Panc1 (cell line): ENCODE measurements around the gene PUSL1. TPM values are rescaled to one million over a fixed set of nuclear protein-coding genes. Genes with fewer than 3 reads are reported as not detected.

ENCODE experiments used
- ATAC-seq: fragments of 200-7000 bp; cut with Tn5 transposase; 2 replicates; pipeline ENCODE4 v1.9.1; 2020; ENCODE audit warnings: mild to moderate bottlenecking, moderate library complexity
- BruUV-seq: library from RNA; stranded (reverse); fragments of 400-500 nt; replicated peaks from 2 replicates; lab custom pipeline; 2021; lab: Mats Ljungman, UMichigan
- CTCF ChIA-PET: fragments of 300-600 bp; sonication (Branson Sonifier 250); formaldehyde crosslinking; loops from one replicate; lab custom pipeline; 2022; ENCODE audit warnings: antibody characterized with exemption; lab: Charles Lee
- POLR2A ChIA-PET: fragments of 300-600 bp; sonication (Branson Sonifier 250); formaldehyde crosslinking; loops from one replicate; lab custom pipeline; 2022; ENCODE audit warnings: antibody characterized with exemption; lab: Charles Lee
- DNase-seq: peaks from one replicate; pipeline ENCODE4 v3.0.0-alpha.2; 2010; ENCODE audit warnings: low read depth, low spot score
- H3K27ac ChIP-seq: 2 replicates; pipeline ENCODE4 v1.5.1; 2011; ENCODE audit warnings: mild to moderate bottlenecking, low read length, inconsistent platforms
- H3K27me3 ChIP-seq: fragments of 200-500 bp; sonication (Bioruptor generic); 2 replicates; pipeline ENCODE4 v1.6.0; 2014; ENCODE audit warnings: low read length, inconsistent platforms; ENCODE audit not compliant: control insufficient read depth, insufficient read depth
- H3K36me3 ChIP-seq: fragments of 200-500 bp; sonication (Bioruptor generic); 2 replicates; pipeline ENCODE4 v1.5.1; 2014; ENCODE audit warnings: inconsistent platforms, mild to moderate bottlenecking, low read length, moderate library complexity; ENCODE audit not compliant: control insufficient read depth, insufficient read depth
- H3K4me1 ChIP-seq: 2 replicates; pipeline ENCODE4 v1.5.1; 2011; ENCODE audit warnings: inconsistent platforms, mild to moderate bottlenecking, low read length, moderate library complexity; ENCODE audit not compliant: control insufficient read depth, insufficient read depth
- H3K4me3 ChIP-seq, 2 experiments: 2 replicates each; pipeline ENCODE4 v1.5.1; 2011 to 2012; ENCODE audit warnings: low read depth in 2 of 2, low read length in 2 of 2, mild to moderate bottlenecking in 2 of 2, inconsistent platforms in 1 of 2, moderate library complexity in 1 of 2
- H3K9me3 ChIP-seq: fragments of 200-500 bp; sonication (Bioruptor generic); 2 replicates; pipeline ENCODE4 v1.5.1; 2014; ENCODE audit warnings: low read depth, mild to moderate bottlenecking, inconsistent platforms, low read length, moderate library complexity; ENCODE audit not compliant: control insufficient read depth, insufficient read depth
- POLR2AphosphoS5 ChIP-seq: IDR thresholded peaks from 2 replicates; pipeline ENCODE4 v1.6.1; 2012; ENCODE audit warnings: mild to moderate bottlenecking, low read depth, low read length, moderate library complexity
- SIN3A ChIP-seq: IDR thresholded peaks from 2 replicates; pipeline ENCODE4 v1.6.1; 2012; ENCODE audit warnings: low read depth, mild to moderate bottlenecking, low read length, moderate library complexity, borderline replicate concordance; ENCODE audit not compliant: insufficient read depth
- TCF7L2 ChIP-seq: IDR thresholded peaks from 2 replicates; pipeline ENCODE4 v1.6.1; 2011; ENCODE audit warnings: mild to moderate bottlenecking, low read depth, low read length, inconsistent platforms
- in situ Hi-C: cut with HindIII; loops from 2 replicates; pipeline ENCODE4 v1.10.0; 2016; ENCODE audit warnings: low sequenced_read_pairs, low pct_unique_long_range_greater_than_20kb
- intact Hi-C: fragments of 100-400 bp; cut with micrococcal nuclease; formaldehyde crosslinking; loops from one replicate; pipeline ENCODE4 v1.10.0; 2022; ENCODE audit not compliant: unreplicated experiment
- total RNA-seq: library from RNA; stranded (reverse); gene quantifications from one replicate; pipeline ENCODE4 v1.2.1, GENCODE V29; 2021; ENCODE audit not compliant: unreplicated experiment
- TF ChIP-seq, protein P1 (sequence below), 2 experiments: IDR thresholded peaks; 2 replicates each; pipeline ENCODE4 v1.6.1; 2011 to 2012; ENCODE audit warnings: low read depth in 2 of 2, control low read depth in 1 of 2, low read length in 1 of 2, mild to moderate bottlenecking in 1 of 2, moderate library complexity in 1 of 2; ENCODE audit not compliant: insufficient read depth in 1 of 2
- TF ChIP-seq, protein P2 (sequence below): fragments of 450-650 bp; IDR thresholded peaks from 2 replicates; pipeline ENCODE4 v1.5.1; 2017; ENCODE audit warnings: mild to moderate bottlenecking

Gene PUSL1
- total RNA-seq, 1 experiment from 2014 or later, result 46.9 TPM

DNA sequence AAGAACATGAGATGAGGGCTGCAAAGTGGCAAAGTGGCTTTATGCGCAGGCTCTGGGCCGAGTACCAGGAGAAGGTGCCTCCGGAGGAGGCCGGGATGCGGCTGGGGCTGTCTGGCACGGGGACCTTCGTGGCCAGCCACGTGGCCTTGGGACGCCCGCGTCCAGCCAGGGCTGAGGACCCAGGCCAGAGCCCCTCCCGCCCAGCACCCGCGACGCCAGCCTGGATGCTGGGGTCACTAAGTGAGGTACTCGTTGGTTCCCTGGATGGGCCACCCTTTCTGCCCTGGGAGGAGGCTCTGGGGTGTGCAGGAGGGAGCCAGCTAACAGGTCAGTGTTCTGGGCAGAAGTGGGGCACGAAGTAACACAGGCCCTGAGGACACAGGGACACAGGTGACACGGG, 15.5 kb upstream of the PUSL1 start:
- no peaks in the 10 kb centered on the region for H3K27me3 ChIP-seq
- no peak overlapping the region for H3K27ac ChIP-seq
- ATAC-seq (no peak), DNase-seq (no peak)
- H3K9me3 ChIP-seq, result no peaks in the 10 kb centered on the region
- H3K4me1 ChIP-seq, result peaks cover 12% of the 10 kb centered on the region
- in situ Hi-C loops (no loop called here), intact Hi-C loops (no loop called here)
- no TSS peak for BruUV-seq
- H3K4me3 ChIP-seq, result no peak overlapping the region
- TF ChIP-seq, protein P1, sequence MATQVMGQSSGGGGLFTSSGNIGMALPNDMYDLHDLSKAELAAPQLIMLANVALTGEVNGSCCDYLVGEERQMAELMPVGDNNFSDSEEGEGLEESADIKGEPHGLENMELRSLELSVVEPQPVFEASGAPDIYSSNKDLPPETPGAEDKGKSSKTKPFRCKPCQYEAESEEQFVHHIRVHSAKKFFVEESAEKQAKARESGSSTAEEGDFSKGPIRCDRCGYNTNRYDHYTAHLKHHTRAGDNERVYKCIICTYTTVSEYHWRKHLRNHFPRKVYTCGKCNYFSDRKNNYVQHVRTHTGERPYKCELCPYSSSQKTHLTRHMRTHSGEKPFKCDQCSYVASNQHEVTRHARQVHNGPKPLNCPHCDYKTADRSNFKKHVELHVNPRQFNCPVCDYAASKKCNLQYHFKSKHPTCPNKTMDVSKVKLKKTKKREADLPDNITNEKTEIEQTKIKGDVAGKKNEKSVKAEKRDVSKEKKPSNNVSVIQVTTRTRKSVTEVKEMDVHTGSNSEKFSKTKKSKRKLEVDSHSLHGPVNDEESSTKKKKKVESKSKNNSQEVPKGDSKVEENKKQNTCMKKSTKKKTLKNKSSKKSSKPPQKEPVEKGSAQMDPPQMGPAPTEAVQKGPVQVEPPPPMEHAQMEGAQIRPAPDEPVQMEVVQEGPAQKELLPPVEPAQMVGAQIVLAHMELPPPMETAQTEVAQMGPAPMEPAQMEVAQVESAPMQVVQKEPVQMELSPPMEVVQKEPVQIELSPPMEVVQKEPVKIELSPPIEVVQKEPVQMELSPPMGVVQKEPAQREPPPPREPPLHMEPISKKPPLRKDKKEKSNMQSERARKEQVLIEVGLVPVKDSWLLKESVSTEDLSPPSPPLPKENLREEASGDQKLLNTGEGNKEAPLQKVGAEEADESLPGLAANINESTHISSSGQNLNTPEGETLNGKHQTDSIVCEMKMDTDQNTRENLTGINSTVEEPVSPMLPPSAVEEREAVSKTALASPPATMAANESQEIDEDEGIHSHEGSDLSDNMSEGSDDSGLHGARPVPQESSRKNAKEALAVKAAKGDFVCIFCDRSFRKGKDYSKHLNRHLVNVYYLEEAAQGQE (IDR thresholded peaks at IDR 0.05; ENCODE audit: insufficient read depth in 1 of 2, low read depth in 2 of 2, low read length in 1 of 2), result no peak
- no peak for TF ChIP-seq TCF7L2
- TF ChIP-seq, protein P2, sequence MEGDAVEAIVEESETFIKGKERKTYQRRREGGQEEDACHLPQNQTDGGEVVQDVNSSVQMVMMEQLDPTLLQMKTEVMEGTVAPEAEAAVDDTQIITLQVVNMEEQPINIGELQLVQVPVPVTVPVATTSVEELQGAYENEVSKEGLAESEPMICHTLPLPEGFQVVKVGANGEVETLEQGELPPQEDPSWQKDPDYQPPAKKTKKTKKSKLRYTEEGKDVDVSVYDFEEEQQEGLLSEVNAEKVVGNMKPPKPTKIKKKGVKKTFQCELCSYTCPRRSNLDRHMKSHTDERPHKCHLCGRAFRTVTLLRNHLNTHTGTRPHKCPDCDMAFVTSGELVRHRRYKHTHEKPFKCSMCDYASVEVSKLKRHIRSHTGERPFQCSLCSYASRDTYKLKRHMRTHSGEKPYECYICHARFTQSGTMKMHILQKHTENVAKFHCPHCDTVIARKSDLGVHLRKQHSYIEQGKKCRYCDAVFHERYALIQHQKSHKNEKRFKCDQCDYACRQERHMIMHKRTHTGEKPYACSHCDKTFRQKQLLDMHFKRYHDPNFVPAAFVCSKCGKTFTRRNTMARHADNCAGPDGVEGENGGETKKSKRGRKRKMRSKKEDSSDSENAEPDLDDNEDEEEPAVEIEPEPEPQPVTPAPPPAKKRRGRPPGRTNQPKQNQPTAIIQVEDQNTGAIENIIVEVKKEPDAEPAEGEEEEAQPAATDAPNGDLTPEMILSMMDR, result no peak
- TF ChIP-seq POLR2AphosphoS5, result no peak
- TF ChIP-seq SIN3A, result no peak
- no peaks in the 10 kb centered on the region for H3K36me3 ChIP-seq
- CTCF ChIA-PET, result no interaction called here
- POLR2A ChIA-PET, result no interaction called here

GRCh38 chr1:1293263-1294249, 14.8 kb upstream of the PUSL1 start:
- Histone ChIP-seq H3K9me3 (no peaks in the 10 kb centered on the region), H3K4me3 (no peak overlapping the region), H3K27me3 (no peaks in the 10 kb centered on the region), H3K4me1 (peaks cover 12% of the 10 kb centered on the region), H3K36me3 (no peaks in the 10 kb centered on the region), H3K27ac (no peak overlapping the region)
- CTCF ChIA-PET, result interaction anchor here (0.6 kb wide), 2 partner anchors 37 to 309 kb away, joined by 3 to 12 read pairs; no protein-coding TSS in a partner anchor
- in situ Hi-C loops (no loop called here), intact Hi-C loops (no loop called here)
- DNase-seq, result no peak
- POLR2A ChIA-PET, result no interaction called here
- TF ChIP-seq POLR2AphosphoS5 (no peak), SIN3A (no peak), TCF7L2 (no peak)
- TF ChIP-seq, protein P2, result no peak
- TF ChIP-seq, protein P1 (IDR thresholded peaks at IDR 0.05; ENCODE audit: insufficient read depth in 1 of 2, low read depth in 2 of 2, low read length in 1 of 2), result no peak
- peak; percentile 41; the same call in 1 of the 2 replicates for ATAC-seq
- BruUV-seq, result no TSS peak
